CD4-positive, alpha-beta T cell treated with Interferon alpha-2 for 1 hour (primary cell): Measurements from ENCODE around the gene PACSIN1.

ENCODE experiments used
- DNase-seq, 2 donors: peaks; one replicate each; pipeline ENCODE4 v3.0.0-alpha.2; 2020 to 2022

The PACSIN1 gene

GRCh38 chr6:34565722-34566137, 99.9 kb downstream of the PACSIN1 start:
- no peak for DNase-seq

DNA sequence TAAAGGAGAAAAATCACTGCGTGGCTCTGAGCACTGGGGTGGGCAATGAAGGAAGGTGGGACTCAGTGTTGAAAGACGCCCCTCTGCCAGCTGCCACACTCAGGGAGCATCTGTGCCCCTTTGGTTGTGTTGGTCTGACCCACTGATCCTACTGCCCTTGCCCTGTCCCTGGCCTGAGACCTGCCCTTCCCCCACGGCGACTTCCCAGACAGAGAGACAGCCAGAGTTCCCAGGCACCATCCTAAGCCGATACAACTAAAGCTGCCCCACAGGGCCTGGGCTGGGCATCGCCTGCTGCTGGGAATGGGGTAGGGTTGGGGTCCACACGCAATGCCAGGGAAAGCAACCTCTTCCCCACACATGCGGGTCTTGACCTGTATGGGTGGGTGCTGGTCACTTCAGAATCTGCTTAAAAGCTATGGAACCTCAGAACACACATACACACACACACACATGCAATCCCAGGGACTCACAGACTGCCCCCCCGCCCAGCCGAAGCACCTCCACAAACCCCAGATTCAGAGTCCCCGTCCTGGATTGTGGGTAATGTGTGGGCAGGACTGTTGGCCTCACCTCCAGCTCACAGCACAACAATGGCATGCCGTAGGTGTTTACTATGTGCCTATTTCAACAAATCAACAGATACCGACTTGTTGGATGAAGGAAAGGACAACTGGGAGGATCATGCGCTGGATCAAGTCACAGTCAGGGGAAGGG, 101.1 kb downstream of the PACSIN1 start:
- DNase-seq: no peak

DNA sequence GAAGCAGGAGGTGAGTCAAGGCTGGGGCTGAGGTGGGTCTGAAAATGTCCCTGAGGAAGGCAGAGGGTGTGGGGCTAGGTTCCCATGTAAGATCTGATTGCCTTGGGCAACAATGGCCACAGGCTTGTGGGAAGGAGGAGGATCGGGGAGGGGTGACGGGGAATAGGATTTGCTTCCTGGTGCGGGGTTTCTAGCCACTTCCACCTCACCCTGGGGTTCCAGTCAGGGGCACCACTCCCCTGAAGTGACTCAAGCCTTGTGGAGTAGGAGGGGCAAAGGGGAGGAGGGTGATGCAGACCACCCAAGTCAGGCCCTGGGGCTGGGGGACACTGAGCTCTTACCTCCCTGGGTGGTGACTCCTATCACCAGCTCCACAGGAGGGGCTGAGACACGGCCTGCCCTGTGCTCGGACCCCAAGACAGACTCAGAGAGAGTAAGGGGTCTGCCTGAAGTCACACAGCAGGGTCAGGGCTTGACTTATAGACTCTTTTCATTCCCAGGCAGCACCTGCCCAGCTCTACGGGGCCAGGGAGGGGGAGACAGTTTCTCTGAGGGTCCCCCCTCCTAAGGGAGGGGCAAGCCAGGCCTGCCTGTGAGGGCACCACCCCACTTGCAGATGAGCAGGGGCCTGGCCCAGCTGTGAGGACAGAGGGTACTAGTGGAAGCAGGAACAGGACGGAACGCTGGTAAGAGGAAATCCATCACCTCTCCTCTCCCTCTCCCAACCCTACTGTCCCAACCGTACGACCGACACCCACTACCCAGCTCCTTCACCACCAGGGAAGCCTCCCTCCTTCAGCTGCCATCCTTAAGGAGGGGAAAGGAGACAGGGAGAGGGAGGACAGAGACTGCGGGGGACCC, 102.7 kb downstream of the PACSIN1 start:
- DNase-seq: no peak

DNA sequence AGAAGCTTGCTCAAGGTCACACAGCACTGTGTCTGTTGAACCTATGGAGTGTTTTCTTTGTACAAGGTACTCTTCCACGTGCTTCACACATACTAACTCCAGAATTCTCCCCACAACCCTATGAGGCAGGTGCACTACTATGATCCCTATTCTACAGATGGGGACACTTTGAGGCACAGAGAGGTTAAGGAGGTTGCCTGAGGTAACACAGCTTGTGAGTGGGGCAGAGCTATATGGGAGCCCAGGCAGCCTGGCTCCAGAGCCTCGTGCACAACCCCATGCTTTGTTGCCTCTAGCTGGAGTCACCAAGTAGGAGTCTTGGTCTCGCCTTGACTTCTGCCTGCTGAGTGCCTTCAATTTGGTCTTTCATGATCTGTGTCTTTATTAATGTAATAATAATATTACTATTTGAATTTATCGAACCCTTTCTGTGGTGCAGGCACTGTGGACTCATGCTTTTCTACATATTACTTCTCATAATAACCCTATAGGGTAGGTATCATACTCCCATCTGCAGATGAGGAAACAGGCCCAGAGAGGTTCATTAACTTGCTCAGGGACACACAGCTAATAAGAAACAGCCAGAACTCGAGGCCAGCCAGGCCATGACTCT, 103.6 kb downstream of the PACSIN1 start:
- DNase-seq: no peak

DNA sequence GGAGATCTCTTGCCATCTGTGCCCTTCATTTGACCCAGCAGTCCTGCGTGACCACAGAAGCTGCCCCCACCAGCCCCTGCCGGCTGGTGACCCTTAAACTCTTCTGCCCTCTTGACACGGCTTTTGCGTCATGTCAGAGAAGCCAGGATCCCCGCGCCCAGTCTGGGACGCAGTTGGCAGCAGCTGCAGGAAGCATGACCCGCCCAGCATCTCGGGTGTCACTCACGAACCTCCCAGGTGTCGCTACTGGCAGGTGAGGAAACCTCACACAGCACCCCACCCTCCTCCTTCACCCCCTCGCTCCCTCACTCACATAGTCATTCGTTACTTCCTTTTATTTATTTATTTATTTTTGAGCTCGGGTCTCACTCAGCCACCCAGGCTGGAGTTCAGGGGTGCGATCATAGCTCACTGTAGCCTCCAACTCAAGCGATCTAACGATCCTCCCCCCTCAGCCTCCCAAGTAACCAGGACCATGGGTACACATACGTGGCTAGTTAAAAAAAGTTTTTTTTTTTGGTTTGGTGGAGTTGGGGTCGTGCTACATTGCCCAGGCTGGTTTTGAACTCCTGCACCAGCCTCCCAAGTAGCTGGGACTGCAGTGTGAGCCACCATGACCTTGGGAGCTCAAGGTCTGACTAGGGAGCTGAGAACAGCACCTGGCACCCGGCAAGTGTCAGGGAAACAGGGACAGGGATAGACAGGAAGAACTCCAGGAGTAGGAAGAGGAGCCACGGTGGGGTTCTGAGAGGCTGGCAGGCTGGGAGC, 104.4 kb downstream of the PACSIN1 start:
- DNase-seq: no peak

- no peak for DNase-seq
These were observed 105.5 kb downstream of the PACSIN1 start for GRCh38 chr6:34571388-34571787.

DNA sequence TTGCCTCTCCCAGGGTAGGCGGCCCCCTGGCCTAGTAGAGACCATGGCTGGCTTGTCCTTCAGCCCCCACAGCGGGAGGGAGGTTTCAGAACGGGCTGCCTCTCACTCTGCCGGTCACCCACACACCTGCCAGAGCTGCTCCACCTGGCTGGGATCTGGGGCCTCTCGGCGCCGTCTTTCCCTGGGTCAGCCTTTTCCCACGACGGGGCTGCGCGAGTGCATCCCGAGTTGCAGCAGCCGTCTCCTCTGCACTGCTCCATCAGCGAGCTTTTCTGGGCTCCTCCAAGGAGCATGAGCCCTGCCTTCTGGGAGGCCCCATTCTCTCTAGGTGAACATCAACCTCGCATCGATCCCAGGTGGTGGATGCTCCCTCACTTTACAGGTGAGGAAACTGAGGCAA, 106.1 kb downstream of the PACSIN1 start:
- DNase-seq: no peak

DNA sequence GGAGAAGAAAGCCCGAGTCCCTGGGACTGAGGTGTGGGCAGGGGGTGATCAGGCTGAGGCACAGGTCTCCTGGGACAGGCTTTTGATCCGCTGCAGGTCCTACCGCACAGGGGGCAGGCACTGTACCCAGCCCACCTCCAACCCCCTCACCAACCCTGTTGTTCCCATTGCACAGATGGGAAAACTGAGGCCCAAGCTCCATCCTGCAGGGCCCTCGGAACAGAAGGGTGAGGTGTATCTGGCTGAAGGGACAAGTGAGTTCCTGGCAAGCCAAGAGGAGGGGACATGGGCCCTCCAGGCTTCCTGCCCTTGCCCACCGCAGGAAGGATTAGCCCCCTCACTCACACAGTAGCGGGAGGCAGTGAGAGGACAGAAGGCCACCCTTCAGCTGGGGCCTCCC, 106.7 kb downstream of the PACSIN1 start:
- no peak for DNase-seq

GRCh38 chr6:34573567-34574183, 107.8 kb downstream of the PACSIN1 start:
- DNase-seq: no peak

GRCh38 chr6:34574647-34575293, 108.9 kb downstream of the PACSIN1 start:
- DNase-seq: no peak

GRCh38 chr6:34575326-34575725, 109.5 kb downstream of the PACSIN1 start:
- DNase-seq: no peak

GRCh38 chr6:34576286-34576955, 110.5 kb downstream of the PACSIN1 start:
- DNase-seq: no peak

DNA sequence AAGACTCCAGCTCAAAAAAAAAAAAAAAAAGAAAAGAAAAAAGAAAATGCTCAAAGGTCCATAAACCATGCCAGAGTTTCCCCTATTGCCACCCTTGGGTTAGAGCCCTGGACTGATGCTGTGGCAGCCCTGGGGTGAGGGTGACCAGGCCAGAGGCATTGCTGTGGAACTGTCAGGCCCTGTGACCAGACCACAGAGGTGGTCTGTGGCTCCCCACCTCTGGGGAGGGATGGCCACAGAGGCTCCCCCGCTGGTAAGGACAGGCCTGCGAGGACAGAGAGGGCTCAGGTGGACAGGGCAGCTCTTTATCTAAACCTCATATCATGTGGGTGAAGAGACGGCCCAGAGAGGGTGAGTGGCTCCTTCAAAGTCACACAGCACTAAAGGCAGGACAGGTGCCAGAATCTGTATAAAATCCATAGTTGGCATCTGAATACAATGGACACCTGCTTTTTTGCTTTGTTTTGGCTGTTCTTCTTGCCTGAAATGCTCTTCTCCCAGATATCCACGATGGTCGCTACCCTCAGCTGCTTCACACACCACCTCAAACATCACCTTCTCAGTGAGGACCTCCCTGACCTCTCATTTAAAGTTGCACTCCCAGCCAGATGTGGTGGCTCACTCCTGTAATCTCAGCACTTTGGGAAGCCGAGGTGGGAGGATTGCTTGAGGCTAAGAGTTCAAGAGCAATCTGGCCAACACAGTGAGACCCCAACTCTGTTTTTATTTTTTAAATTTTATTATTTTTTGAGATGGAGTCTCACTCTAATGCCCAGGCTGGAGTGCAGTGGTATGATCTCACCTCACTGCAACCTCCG, 112.8 kb downstream of the PACSIN1 start:
- DNase-seq: no peak

DNA sequence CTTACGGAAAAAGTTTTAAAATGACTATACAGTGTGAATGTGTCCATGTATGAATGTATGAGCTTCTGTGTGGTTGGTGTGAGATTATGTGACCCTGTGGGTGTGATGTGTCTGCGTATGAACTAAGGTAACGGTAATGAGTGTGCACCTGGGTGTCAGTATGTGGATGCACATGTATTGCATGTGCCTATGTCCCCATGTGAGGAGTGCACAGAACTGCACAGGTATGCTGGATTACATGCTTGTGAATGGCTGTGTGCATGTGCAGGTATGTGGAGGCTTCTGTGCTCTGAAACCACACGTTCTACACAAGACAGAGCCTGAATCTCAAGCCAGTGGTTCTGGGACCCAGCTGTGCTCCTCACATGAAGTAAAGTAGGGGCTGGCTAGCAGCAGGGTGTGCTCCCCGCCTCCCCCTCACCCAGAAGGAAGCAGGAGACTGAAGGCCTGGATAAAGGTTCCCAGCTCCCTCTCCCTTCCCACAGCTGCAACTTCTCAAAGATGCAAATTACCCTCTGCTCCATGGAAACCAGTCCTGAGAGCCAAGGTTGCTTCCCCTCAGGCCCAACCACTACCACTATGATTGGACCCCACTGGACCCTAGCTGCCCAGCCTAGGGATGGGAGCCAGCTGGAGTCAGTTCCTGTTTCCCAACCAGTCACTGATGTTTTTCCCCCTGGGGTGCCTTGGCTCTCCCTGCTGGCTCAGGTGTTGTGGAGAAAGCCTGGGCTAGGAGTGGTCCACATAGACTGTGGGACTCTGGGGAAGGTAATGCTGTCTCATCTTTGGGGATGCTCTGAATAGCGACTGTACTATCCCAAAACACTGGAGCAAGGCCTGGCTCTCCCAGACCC, 115.1 kb downstream of the PACSIN1 start:
- DNase-seq: no peak

DNA sequence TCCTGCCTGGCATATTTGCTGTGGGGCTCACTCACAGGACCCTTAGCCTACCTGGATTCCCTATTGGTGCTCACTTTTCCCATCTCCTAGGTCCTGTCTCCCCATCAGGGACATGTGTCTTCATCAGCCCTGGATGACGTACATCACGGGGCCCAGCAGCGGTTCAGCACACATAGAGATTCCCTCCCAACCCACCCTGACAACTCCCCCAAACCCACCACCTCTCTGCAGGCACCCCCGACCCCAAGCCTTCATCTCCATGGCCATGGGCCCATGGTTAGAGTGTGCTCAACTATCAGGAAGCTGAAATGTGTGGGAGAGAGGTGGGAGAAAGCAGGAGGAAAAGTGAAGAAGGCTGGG, 115.7 kb downstream of the PACSIN1 start:
- DNase-seq: no peak

GRCh38 chr6:34583461-34583860, 117.6 kb downstream of the PACSIN1 start:
- no peak for DNase-seq

DNA sequence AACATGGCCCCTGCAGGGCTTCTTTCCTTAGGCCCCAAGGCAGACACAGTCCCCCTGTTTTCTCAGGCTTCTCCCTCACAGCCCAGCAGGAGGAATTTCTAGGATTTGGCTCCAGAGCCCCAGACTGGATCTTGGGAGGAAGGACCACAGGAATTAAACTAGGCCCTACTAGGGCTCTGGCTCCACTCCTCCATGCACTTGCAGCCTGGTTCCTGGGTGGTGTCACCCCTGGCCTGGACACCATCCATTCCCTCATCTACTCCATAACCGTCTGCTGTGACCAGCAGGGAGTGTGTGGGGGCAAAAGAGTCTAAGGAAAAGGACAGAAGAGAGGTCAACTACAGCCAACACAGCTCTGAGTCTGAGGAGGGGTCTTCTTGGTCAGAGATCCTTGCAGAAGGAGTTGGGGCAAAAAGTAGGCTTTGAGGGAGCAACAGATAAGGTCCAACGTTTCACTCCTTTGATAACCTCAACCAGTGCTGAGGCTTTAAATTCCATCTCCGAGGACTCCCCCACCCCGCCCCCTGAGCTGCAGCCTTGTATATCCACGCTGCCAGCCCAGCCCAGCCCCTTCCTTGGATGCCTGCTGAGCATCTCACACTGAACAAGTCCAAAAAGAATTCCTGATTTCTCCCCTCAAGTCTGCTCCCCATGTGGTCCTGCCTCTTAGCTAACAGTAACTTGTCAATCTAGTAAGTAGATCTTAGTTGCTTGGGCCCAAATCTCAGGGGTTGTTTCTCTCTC, 118.2 kb downstream of the PACSIN1 start:
- DNase-seq: no peak

DNA sequence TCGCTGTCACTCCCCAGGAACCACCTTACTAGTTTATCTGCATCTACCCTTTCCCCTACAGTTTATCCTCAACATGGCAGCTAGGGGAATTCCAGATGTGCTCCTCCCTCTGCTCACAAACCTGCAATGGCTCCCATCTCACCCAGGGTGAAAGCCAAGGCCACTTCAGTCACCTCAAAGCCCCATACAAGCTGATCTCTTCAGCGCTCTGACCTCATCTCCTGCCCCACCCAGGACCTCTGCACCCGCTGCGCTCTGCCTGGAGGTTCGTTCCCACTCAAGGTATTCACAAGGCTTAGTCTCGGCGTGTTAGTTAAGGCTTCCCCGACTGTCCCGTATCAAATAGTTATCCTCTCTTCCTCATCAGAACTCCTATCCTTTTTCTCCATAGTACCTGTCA, 118.8 kb downstream of the PACSIN1 start:
- no peak for DNase-seq
